SK-N-MC (cell line): ENCODE measurements around the gene ENO3.

Experiments used
- DNase-seq: peaks from one replicate; pipeline ENCODE4 v3.0.0-alpha.2; 2011; ENCODE audit warnings: low read depth, low spot score
- H3K27ac ChIP-seq: fragments of 200-600 bp; sonication (generic); 2 replicates; pipeline ENCODE4 v1.5.1; 2016; ENCODE audit warnings: mixed run types
- H3K36me3 ChIP-seq: fragments of 200-600 bp; sonication (generic); 2 replicates; pipeline ENCODE4 v1.6.1; 2017; ENCODE audit warnings: antibody characterized with exemption, low read length, mixed read lengths; ENCODE audit not compliant: insufficient read depth
- H3K4me3 ChIP-seq: fragments of 200-600 bp; sonication (generic); 2 replicates; pipeline ENCODE4 v1.5.1; 2016
- H3K9ac ChIP-seq: fragments of 200-600 bp; sonication (generic); 2 replicates; pipeline ENCODE4 v1.8.0; 2017; ENCODE audit warnings: mixed run types, mixed read lengths; ENCODE audit not compliant: insufficient read length
- H3K9me3 ChIP-seq: fragments of 200-600 bp; sonication (generic); 2 replicates; pipeline ENCODE4 v1.6.1; 2017; ENCODE audit warnings: low read depth, mild to moderate bottlenecking, antibody characterized with exemption, low read length, moderate library complexity, mixed read lengths
- EZH2 ChIP-seq: fragments of 200-600 bp; sonication (generic); IDR thresholded peaks from one replicate; pipeline ENCODE4 v1.6.1; 2017; ENCODE audit warnings: antibody characterized with exemption
- FOXP2 ChIP-seq: optimal IDR thresholded peaks from 2 replicates; pipeline ENCODE3; 2011; ENCODE audit warnings: mild to moderate bottlenecking, moderate library complexity; ENCODE audit not compliant: insufficient read depth; ENCODE audit errors: extremely low read length, control extremely low read depth
- POLR2AphosphoS5 ChIP-seq: IDR thresholded peaks from 2 replicates; pipeline ENCODE4 v1.6.1; 2012; ENCODE audit warnings: mild to moderate bottlenecking, low read depth, low read length, borderline replicate concordance

Gene ENO3

DNA sequence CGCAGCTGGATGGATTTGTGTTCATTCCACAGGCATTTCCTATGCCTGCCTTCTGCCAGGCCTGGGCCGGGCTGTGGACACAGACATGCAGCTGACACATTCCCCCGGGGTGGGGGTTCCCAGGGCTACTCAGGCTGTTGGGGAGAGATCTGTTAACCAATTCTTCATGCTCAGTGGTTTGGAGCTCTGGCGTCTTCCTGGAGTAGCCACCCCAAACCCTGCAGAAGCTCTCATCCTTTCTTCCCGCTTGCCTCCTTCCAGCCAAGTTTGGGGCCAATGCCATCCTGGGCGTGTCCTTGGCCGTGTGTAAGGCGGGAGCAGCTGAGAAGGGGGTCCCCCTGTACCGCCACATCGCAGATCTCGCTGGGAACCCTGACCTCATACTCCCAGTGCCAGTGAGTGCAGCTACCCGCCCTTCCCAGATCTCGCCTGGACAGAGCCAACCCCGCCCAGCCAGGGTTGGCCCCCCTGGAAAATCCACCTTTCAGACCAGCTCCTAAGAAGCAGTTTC lies 2.6 kb downstream of the ENO3 start:
- TF ChIP-seq POLR2AphosphoS5 (no peak), FOXP2 (no peak), EZH2 (no peak)
- no peaks in the 10 kb centered on the region for H3K9me3 ChIP-seq
- no peaks in the 10 kb centered on the region for H3K36me3 ChIP-seq
- H3K9ac ChIP-seq = no peak overlapping the region
- 0 out of 2 replicates have a peak overlapping the region, but pooled peaks have one; percentile 26 for H3K27ac ChIP-seq
- no peak overlapping the region for H3K4me3 ChIP-seq
- DNase-seq = no peak

DNA sequence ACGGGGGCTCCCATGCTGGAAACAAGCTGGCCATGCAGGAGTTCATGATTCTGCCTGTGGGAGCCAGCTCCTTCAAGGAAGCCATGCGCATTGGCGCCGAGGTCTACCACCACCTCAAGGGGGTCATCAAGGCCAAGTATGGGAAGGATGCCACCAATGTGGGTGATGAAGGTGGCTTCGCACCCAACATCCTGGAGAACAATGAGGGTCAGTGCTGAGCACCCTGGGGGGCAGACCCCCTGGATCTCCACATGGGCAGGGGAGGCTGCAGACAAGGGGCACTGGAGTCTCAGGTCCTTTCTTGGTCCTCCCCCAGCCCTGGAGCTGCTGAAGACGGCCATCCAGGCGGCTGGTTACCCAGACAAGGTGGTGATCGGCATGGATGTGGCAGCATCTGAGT lies 4.2 kb downstream of the ENO3 start:
- Histone ChIP-seq H3K4me3 (no peak overlapping the region), H3K27ac (no peak overlapping the region), H3K9ac (no peak overlapping the region), H3K36me3 (peaks cover 9% of the 10 kb centered on the region; the same call in 1 of the 2 replicates), H3K9me3 (no peaks in the 10 kb centered on the region)
- DNase-seq = no peak
- TF ChIP-seq EZH2 = no peak
- TF ChIP-seq FOXP2 = no peak
- TF ChIP-seq POLR2AphosphoS5 = no peak

DNA sequence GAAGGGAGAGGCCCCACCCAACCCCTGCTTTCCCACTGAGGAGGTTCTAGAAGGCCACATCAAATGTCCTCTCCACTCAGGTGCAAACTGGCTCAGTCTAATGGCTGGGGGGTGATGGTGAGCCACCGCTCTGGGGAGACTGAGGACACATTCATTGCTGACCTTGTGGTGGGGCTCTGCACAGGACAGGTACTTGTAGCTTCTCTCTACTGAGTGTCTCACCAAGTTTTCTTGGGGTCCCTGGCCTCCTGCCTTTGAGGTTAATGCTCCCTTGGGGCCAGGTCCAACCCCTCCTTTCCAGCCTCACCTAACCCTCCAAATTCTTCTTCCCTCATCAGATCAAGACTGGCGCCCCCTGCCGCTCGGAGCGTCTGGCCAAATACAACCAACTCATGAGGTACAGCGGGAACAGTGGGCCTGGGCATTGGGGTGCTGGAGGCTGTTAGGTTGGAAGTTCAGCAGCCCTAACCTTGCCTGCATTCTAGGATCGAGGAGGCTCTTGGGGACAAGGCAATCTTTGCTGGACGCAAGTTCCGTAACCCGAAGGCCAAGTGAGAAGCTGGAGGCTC lies 5.7 kb downstream of the ENO3 start:
- no peak for TF ChIP-seq FOXP2
- no peaks in the 10 kb centered on the region for H3K9me3 ChIP-seq

DNA sequence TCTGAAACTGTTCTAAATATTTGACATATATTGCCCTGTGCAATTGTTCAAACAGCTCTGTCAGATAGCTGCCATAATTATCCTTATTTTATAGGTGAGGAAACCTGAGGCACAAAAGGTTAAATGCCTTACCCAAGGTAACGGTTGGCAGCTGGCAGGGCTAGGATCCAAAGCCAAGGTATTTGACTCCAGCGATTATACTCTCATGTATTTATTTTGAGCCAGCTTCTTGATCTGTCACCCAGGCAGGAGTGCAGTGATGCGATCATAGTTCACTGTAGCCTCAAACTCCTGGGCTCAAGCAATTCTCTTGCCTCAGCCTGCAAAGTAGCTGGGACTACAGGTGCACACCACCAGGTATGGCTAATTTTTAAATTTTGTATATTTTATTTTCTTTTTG lies 7.2 kb downstream of the ENO3 start:
- TF ChIP-seq FOXP2 (no peak), POLR2AphosphoS5 (no peak), EZH2 (no peak)
- peaks cover 12% of the 10 kb centered on the region; the same call in 1 of the 2 replicates for H3K36me3 ChIP-seq
- H3K27ac ChIP-seq = no peak overlapping the region
- no peaks in the 10 kb centered on the region for H3K9me3 ChIP-seq
- no peak overlapping the region for H3K9ac ChIP-seq
- no peak overlapping the region for H3K4me3 ChIP-seq
- DNase-seq = no peak

More for the DNA sequence above, 5.7 kb downstream of the ENO3 start:
- no peak overlapping the region for H3K9ac ChIP-seq
- H3K36me3 ChIP-seq = peaks cover 12% of the 10 kb centered on the region; the same call in 1 of the 2 replicates
- no peak overlapping the region for H3K27ac ChIP-seq
- H3K4me3 ChIP-seq = no peak overlapping the region
- no peak for DNase-seq

DNA sequence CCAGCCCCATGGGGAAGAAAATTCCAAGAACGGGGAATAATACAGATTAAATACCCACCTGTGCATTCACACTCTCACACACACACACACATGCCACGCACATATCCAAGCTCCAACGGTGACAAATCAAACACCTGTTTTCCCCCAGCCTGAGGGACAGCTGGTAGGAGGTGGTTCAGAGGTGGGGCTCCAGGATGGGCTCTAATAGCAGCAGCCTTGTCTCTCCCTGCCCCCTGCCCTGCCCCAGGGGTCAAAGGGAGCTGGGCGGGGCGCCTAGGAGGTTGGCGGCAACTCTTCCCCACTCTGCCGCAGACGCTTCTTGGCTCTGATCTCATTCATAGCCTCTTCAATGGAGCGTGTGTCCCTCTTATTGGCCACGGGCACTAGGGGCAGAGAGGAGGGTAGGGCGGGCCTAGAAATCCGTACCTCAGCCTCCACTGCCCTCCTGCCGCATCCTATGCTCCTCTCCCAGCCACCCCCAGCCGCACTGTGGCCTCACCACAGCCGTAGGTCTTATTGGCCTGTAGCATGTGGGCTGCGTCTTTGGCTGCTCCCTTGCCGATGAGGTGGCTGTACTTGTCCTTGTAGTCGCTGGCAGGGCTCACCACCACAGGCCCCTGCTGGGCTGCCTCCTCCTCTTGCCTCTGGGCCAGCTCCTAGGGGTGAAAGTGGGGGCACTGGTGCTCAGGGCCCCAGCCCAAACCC lies 8.5 kb downstream of the ENO3 start:
- Histone ChIP-seq H3K4me3 (no peak overlapping the region), H3K9ac (no peak overlapping the region), H3K27ac (no peak overlapping the region), H3K9me3 (no peaks in the 10 kb centered on the region), H3K36me3 (peaks cover 12% of the 10 kb centered on the region; the same call in 1 of the 2 replicates)
- no peak for DNase-seq
- TF ChIP-seq FOXP2 = no peak
- no peak for TF ChIP-seq POLR2AphosphoS5
- no peak for TF ChIP-seq EZH2

DNA sequence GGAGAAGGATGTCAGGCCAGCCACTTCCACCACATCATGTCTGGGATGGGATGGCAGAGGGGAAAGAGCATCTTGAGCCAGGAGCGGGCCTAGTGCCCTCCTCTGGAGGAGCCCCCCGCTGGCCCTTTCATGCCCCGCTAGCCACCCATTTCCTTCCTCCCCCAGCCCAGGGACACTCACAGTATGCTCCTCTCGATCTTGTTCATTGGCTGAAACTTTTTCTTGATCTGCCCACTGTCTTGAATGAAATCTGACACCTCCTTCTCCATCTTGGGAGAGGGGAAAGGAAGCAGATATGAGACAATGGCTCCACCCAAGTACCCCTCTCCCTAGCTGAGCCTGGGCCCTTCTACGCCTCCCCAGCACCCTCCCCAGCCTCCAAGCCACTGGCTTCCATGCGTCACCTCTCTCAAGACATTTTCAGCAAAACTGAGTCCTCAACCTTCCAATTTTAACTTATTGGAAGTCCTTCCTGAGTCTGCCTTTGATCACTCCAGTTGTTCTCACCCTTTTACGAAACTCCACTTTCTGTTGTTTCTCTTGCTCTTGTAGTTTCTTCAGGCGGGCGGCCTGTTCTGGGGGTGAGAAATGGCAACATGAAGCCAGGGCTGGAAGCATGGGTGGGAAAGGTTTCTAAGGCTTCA lies 9.5 kb downstream of the ENO3 start:
- no peak overlapping the region for H3K4me3 ChIP-seq
- peaks cover 15% of the 10 kb centered on the region; the same call in 1 of the 2 replicates for H3K36me3 ChIP-seq
- H3K27ac ChIP-seq = no peak overlapping the region
- no peak overlapping the region for H3K9ac ChIP-seq
- no peaks in the 10 kb centered on the region for H3K9me3 ChIP-seq
- no peak for TF ChIP-seq FOXP2
- TF ChIP-seq EZH2 = no peak
- TF ChIP-seq POLR2AphosphoS5 = no peak
- no peak for DNase-seq

DNA sequence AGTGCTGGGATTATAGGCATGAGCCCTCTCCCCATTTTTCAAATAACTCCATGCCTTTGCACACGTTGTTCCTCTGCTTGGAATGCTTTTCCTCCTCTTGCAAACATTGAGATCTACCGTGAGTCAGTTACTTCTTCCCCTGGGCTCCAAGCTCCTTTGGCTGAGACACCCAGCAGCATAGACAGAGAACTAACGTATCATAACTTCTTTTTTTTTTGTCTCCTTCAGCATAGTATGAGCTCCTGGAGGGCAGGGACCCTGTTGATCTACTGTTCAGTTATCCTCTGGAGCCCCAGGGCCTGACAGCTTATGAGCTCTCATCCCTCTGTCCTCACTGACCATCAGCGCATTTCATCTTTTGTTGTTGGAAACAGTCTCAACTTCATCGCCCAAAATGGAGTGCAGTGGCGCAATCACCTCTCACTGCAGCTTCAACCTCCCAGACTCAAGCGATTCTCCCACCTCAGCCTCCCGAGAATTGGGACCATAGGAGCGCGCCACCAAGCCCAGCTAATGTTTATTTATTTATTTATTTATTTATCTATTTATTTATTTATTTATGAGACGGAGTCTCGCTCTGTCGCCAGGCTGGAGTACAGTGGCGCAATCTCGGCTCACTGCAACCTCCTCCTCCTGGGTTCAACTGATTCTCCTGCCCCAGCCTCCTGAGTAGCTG lies 14.5 kb downstream of the ENO3 start:
- H3K9ac ChIP-seq = no peak overlapping the region
- DNase-seq = no peak
- H3K4me3 ChIP-seq = no peak overlapping the region
- peaks cover 17% of the 10 kb centered on the region for H3K36me3 ChIP-seq
- H3K27ac ChIP-seq = no peak overlapping the region
- TF ChIP-seq POLR2AphosphoS5 (no peak), FOXP2 (no peak), EZH2 (no peak)
- no peaks in the 10 kb centered on the region for H3K9me3 ChIP-seq

DNA sequence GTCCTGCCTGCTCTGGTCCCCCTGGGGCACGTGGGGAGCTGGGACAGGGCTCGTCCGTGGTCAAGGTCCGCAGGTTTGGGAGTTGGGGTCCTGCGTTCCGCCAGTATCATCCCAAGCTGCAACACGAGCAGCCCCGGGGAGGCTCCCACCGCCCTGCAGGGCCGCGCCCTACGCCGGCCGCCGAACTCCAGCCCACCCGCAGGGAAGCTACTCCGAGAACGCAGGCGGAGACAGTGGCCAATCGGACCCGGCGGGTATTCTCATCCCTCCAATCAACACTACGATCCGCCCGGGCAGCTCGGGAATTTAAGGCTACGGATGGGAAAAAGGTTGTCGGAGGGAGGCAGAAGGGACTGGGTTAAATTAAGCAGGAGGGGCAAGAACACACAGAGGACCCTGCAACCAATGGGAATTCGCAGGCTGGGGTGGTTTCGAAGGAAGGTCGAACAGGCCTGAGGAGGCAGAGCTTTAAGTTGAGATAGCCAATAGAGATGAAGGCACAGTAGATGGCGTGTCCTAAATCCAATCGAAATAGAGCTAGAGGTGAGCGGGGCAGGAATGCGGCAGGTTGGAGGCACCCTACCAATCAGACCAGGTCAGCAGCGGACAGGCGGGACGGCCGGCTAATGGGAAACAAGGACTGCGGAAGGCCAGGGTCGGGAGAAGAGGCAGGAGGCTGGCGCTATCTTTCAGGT lies 16.1 kb downstream of the ENO3 start:
- H3K27ac ChIP-seq = peak overlapping the region; percentile 98
- TF ChIP-seq EZH2 (no peak), FOXP2 (no peak), POLR2AphosphoS5 (no peak)
- H3K36me3 ChIP-seq = peaks cover 14% of the 10 kb centered on the region
- H3K9me3 ChIP-seq = no peaks in the 10 kb centered on the region
- peak; percentile 90 for DNase-seq
- H3K9ac ChIP-seq = peak overlapping the region; percentile 89
- H3K4me3 ChIP-seq = peak overlapping the region; percentile 98
